A673 (cell line): ENCODE data around the gene ARHGEF19.

Experiments used
- EZH2 ChIP-seq: fragments of 200-600 bp; sonication (generic); IDR thresholded peaks from 2 replicates; pipeline ENCODE4 v1.6.1; 2017; ENCODE audit warnings: borderline replicate concordance, low read depth, mild to moderate bottlenecking, mixed read lengths, antibody characterized with exemption, low read length; ENCODE audit not compliant: poor library complexity, severe bottlenecking
- TF ChIP-seq, protein P1 (sequence below): fragments of 300-800, 200-600 bp; sonication (generic); conservative IDR thresholded peaks from 2 replicates; pipeline ENCODE4 v1.5.1; 2017; ENCODE audit warnings: low read depth, mild to moderate bottlenecking, antibody characterized with exemption, low read length, moderate library complexity, mixed read lengths

DNA sequence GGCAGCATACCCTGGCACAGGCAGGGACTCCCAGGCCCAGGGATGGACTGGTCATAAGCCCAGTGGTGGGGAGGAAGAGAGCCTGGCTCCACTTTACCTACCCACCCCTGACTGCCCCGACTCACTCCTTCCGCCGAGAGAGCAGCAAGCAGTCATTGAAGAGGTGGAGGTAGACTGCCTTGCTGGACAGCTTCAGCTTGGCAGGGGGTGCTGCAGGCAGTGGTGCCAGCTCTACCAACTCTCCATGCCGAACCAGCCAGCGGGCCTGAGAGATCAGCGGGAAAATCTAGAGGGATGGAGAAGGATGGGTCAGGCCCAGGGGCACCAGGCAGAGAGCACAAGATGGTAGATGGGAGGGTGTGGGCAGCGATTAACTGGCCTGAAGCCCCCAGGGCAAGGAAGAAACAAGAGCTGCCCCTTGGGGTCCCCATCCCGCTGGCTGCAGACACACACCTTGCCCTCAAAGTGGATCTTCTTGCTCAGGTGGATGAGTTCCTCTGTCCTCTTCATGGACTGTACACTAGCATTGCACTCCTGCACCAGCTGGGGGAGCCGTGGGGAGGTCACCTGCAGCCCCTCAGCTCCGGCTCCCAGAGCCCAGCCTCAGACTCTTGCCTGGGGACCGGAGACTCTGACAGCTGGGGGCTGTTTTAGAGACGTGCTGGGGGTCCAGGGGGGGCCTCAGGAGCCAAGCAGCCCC, 7.7 kb downstream of the ARHGEF19 start:
- TF ChIP-seq, protein P1, sequence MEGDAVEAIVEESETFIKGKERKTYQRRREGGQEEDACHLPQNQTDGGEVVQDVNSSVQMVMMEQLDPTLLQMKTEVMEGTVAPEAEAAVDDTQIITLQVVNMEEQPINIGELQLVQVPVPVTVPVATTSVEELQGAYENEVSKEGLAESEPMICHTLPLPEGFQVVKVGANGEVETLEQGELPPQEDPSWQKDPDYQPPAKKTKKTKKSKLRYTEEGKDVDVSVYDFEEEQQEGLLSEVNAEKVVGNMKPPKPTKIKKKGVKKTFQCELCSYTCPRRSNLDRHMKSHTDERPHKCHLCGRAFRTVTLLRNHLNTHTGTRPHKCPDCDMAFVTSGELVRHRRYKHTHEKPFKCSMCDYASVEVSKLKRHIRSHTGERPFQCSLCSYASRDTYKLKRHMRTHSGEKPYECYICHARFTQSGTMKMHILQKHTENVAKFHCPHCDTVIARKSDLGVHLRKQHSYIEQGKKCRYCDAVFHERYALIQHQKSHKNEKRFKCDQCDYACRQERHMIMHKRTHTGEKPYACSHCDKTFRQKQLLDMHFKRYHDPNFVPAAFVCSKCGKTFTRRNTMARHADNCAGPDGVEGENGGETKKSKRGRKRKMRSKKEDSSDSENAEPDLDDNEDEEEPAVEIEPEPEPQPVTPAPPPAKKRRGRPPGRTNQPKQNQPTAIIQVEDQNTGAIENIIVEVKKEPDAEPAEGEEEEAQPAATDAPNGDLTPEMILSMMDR: peak; percentile 56
- TF ChIP-seq EZH2: no peak
